Activated gamma-delta T cell treated with anti-CD3 and anti-CD28 coated beads, Interleukin-2, amount 50 U/mL, for 16 hours (primary cell): ENCODE results near the gene ELMO1.

Source experiments
- DNase-seq: peaks from one replicate; pipeline ENCODE4 v3.0.0-alpha.2; 2020; ENCODE audit warnings: low read depth

Gene ELMO1

GRCh38 chr7:36906956-36907635 is 541.6 kb downstream of the ELMO1 start:
- DNase-seq: no peak

- no peak for DNase-seq
Observed at GRCh38 chr7:36906448-36906847, 542.2 kb downstream of the ELMO1 start.

- DNase-seq: no peak
Observed at GRCh38 chr7:36905841-36906240, 542.8 kb downstream of the ELMO1 start.

GRCh38 chr7:36904802-36905201 is 543.9 kb downstream of the ELMO1 start:
- no peak for DNase-seq

GRCh38 chr7:36904101-36904500 is 544.6 kb downstream of the ELMO1 start:
- DNase-seq: no peak

- no peak for DNase-seq
Observed at GRCh38 chr7:36900988-36901710, 547.5 kb downstream of the ELMO1 start.

GRCh38 chr7:36898186-36898585 is 550.5 kb downstream of the ELMO1 start:
- no peak for DNase-seq

GRCh38 chr7:36896956-36897590 is 551.6 kb downstream of the ELMO1 start:
- DNase-seq: no peak

- no peak for DNase-seq
Observed at GRCh38 chr7:36896418-36896817, 552.2 kb downstream of the ELMO1 start.

- no peak for DNase-seq
Observed at GRCh38 chr7:36895192-36895591, 553.5 kb downstream of the ELMO1 start.

- DNase-seq: no peak
Observed at GRCh38 chr7:36894190-36894589, 554.5 kb downstream of the ELMO1 start.

GRCh38 chr7:36889182-36889581 is 559.5 kb downstream of the ELMO1 start:
- DNase-seq: no peak

GRCh38 chr7:36887969-36888368 is 560.7 kb downstream of the ELMO1 start:
- DNase-seq: no peak

- DNase-seq: no peak
Observed at GRCh38 chr7:36887233-36887632, 561.4 kb downstream of the ELMO1 start.

- no peak for DNase-seq
Observed at GRCh38 chr7:36884910-36885309, 563.8 kb downstream of the ELMO1 start.

GRCh38 chr7:36884351-36884750 is 564.3 kb downstream of the ELMO1 start:
- DNase-seq: no peak

- no peak for DNase-seq
Observed at GRCh38 chr7:36881233-36881874, 567.3 kb downstream of the ELMO1 start.

- DNase-seq: no peak
Observed at GRCh38 chr7:36880108-36880507, 568.6 kb downstream of the ELMO1 start.

- DNase-seq: no peak
Observed at GRCh38 chr7:36879021-36879420, 569.6 kb downstream of the ELMO1 start.

- no peak for DNase-seq
Observed at GRCh38 chr7:36878288-36878687, 570.4 kb downstream of the ELMO1 start.

- DNase-seq: no peak
Observed at GRCh38 chr7:36875794-36876193, 572.9 kb downstream of the ELMO1 start.

- no peak for DNase-seq
Observed at GRCh38 chr7:36874041-36874440, 574.6 kb downstream of the ELMO1 start.

GRCh38 chr7:36871863-36872262 is 576.8 kb downstream of the ELMO1 start:
- DNase-seq: no peak
